Heart left ventricle (tissue), 16 donors: ENCODE measurements around the gene ASH1L. TPM values are rescaled to one million over a fixed set of nuclear protein-coding genes. Genes with fewer than 3 reads are reported as not detected.

Source experiments
- ATAC-seq, 4 donors: fragments of 200-7000 bp; cut with Tn5 transposase; one replicate each; pipeline ENCODE4 v1.9.1; 2020 to 2022; ENCODE audit warnings: moderate library complexity in 4 of 4, mild to moderate bottlenecking in 3 of 4, moderate number of reproducible peaks in 1 of 4
- DNase-seq, 5 donors: peaks; one replicate each; pipeline ENCODE4 v3.0.0-alpha.2; 2020
- H3K27ac ChIP-seq, 12 donors: fragments of 200-600 bp; sonication (generic) in 4 of 12; one replicate each; pipeline versions ENCODE4 v1.5.0 to v1.8.0; 2016 to 2022; ENCODE audit warnings: mild to moderate bottlenecking in 2 of 12
- H3K27me3 ChIP-seq, 9 donors: fragments of 200-600 bp; sonication (generic) in 2 of 9; one replicate each; pipeline versions ENCODE4 v1.5.1 to v1.8.0; 2016 to 2022; ENCODE audit warnings: mild to moderate bottlenecking in 3 of 9
- H3K36me3 ChIP-seq, 9 donors: fragments of 200-600 bp; sonication (generic) in 2 of 9; one replicate each; pipeline versions ENCODE4 v1.5.0 to v1.8.0; 2018 to 2022; ENCODE audit warnings: mild to moderate bottlenecking in 2 of 9
- H3K4me1 ChIP-seq, 12 donors: fragments of 200-600 bp; sonication (generic) in 4 of 12; one replicate each; pipeline versions ENCODE4 v1.5.0 to v1.8.0; 2016 to 2022; ENCODE audit warnings: mild to moderate bottlenecking in 3 of 12
- H3K4me3 ChIP-seq, 12 donors: fragments of 200-600 bp; sonication (generic) in 4 of 12; one replicate each; pipeline versions ENCODE4 v1.5.0 to v1.8.0; 2017 to 2022; ENCODE audit warnings: mild to moderate bottlenecking in 9 of 12, moderate library complexity in 4 of 12
- H3K9me3 ChIP-seq, 12 donors: fragments of 200-600 bp; sonication (generic) in 4 of 12; one replicate each; pipeline versions ENCODE4 v1.5.0 to v1.8.0; 2016 to 2022; ENCODE audit warnings: mild to moderate bottlenecking in 1 of 12
- POLR2A ChIP-seq, 2 donors: fragments of 450-650 bp; IDR thresholded peaks; one replicate each; pipeline ENCODE4 v1.6.1; 2017; ENCODE audit warnings: antibody characterized with exemption in 2 of 2, mild to moderate bottlenecking in 2 of 2, moderate library complexity in 2 of 2
- WGBS, 4 donors: extraction: QIAGEN DNeasy Blood & Tissue Kit in 2 of 4; methylation state at CpG; one replicate each; pipeline versions ENCODE4 v1.1.5 to v1.1.7; 2013 to 2018; 5-methylcytosine and 5-hydroxymethylcytosine counted together
- intact Hi-C, 10 donors: fragments of 100-400 bp; cut with DNase I; formaldehyde crosslinking; loops; one replicate each; pipeline versions ENCODE4 v1.11.1 to v1.14.2; 2022
- polyA plus RNA-seq, 2 donors: library from polyadenylated mRNA; stranded (reverse); fragments of 200-250 nt; gene quantifications; one replicate each; pipeline ENCODE4 v1.2.3, GENCODE V29; 2013
- total RNA-seq, 9 donors: library from RNA; depleted of rRNA in 2 of 9; stranded (reverse); fragments of >200 nt in 2 of 9; fragmentation: NEBNext Ultra II Directional in 3 of 9; extraction: Animal tissue kit (Norgen Biotek cat#: 25700) in 3 of 9; gene quantifications; one replicate each; pipeline versions ENCODE4 v1.1.0 to v1.2.4, GENCODE V29; 2016 to 2023
- TF ChIP-seq, protein P1 (sequence below), 12 donors: fragments of 200-600 bp; sonication (generic) in 4 of 12; IDR thresholded peaks; one replicate each; pipeline versions ENCODE4 v1.5.0 to v1.8.0; 2018 to 2022; ENCODE audit warnings: antibody characterized with exemption in 12 of 12, mild to moderate bottlenecking in 5 of 12
- donor health status: ischemic (EF 13 %, LVEDD 7.1; RV severe dilation, severe dysfunction).
- donor health status: healthy with polysubstance abuse.
- donor health status: DM: no; HTN: yes; CAD: no.
- donor health status: DM: no; HTN: no; CAD: no.
- donor health status: ischemic (EF 25% LVEDD 6.9; RV normal size, moderate dysfunction).
- donor health status: ischemic (EF 25% LVEDD 5.7; RV mildly dilated, moderate dysfunction).
- donor health status: healthy.
- donor health status: DM: yes; HTN: yes; CAD: no.
- donor health status: ischemic (EF 35%, LVEDD 5.7; RV mildly dilated, moderate dysfunction).
- donor health status: nonischemic (EF 11% LVEDD 7.7; RV severe dilation, severe dysfunction).
- donor health status: DM: yes; HTN: yes; CAD: no.
- donor health status: PGD.
- donor health status: ischemic (EF 29% LVEDD 5.4; RV normal size, mild dysfunction).
- donor health status: nonischemic (EF 23%, LVEDD 6.1; RV moderate dilation, normal function).

Gene ASH1L
- total and polyA plus RNA-seq, 11 donors: 9.3 to 56.0 (median 43.7) TPM

DNA sequence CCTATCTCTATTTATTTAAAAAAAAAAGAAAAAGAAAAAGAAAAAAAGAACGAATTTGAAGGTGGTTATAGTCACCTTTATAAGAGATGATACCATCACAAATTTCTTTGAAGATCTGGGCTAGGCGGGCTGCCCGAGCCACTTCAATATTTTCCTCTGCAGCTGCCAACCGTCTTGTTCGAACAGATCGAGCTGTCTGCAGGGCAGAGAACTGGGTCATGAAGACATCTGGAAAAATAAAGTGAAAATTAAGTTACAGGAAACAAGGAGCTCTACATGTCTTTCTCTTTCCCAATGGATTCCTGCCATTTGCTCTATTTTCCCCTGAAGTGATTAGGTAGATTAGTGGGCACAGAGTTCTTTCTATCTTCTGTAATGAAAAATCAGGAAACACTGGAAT, 210.0 kb downstream of the ASH1L start:
- no peaks in the 10 kb centered on the region for H3K27me3 ChIP-seq
- TF ChIP-seq, protein P1, sequence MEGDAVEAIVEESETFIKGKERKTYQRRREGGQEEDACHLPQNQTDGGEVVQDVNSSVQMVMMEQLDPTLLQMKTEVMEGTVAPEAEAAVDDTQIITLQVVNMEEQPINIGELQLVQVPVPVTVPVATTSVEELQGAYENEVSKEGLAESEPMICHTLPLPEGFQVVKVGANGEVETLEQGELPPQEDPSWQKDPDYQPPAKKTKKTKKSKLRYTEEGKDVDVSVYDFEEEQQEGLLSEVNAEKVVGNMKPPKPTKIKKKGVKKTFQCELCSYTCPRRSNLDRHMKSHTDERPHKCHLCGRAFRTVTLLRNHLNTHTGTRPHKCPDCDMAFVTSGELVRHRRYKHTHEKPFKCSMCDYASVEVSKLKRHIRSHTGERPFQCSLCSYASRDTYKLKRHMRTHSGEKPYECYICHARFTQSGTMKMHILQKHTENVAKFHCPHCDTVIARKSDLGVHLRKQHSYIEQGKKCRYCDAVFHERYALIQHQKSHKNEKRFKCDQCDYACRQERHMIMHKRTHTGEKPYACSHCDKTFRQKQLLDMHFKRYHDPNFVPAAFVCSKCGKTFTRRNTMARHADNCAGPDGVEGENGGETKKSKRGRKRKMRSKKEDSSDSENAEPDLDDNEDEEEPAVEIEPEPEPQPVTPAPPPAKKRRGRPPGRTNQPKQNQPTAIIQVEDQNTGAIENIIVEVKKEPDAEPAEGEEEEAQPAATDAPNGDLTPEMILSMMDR (IDR thresholded peaks at IDR 0.05): no peak
- no peak for TF ChIP-seq POLR2A (IDR thresholded peaks at IDR 0.05)
- H3K9me3 ChIP-seq: no peaks in the 10 kb centered on the region
- H3K4me1 ChIP-seq: no peaks in the 10 kb centered on the region
- WGBS, 4 donors: 88 to 91% (median 88%) methylated on average over 6 of the region's 6 CpGs
- H3K4me3 ChIP-seq: no peak overlapping the region
- peaks cover 0 to 98% (median 94%) of the 10 kb centered on the region in 9 donors for H3K36me3 ChIP-seq
- intact Hi-C loops: loop anchor here in 2 of 10 donors (10.0 kb wide), 2 partner anchors 132 to 322 kb away; no protein-coding TSS in a partner anchor
- ATAC-seq: no peak
- DNase-seq: no peak
- no peak overlapping the region for H3K27ac ChIP-seq

DNA sequence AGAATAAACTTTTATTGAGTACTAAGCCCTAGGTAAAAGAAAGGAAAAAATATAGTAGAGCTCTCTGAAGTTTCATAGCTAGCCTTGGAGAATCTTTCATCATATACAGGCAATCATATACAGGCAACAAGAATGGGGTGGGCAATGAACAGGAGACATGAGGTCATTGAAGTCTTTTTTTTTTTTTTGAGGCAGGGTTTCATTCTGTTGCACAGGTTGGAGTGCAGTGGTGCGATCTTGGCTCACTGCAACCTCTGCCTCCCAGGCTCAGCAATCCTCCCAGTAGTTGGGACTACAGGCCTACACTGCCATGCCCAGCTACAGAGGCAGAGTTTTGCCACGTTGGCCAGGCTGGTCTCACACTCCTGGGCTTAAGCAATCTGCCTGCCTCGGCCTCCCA, 219.8 kb downstream of the ASH1L start:
- no peaks in the 10 kb centered on the region for H3K9me3 ChIP-seq
- no peak overlapping the region for H3K4me3 ChIP-seq
- H3K36me3 ChIP-seq: peaks cover 0 to 100% (median 98%) of the 10 kb centered on the region in 9 donors
- no peak overlapping the region for H3K27ac ChIP-seq
- DNase-seq (no peak), ATAC-seq (no peak)
- WGBS, 4 donors: 89 to 93% (median 91%) methylated on average over 3 of the region's 3 CpGs
- H3K4me1 ChIP-seq: no peaks in the 10 kb centered on the region
- intact Hi-C loops: loop anchor here in 1 of 10 donors (10.0 kb wide), 1 partner anchor 252 kb away; no protein-coding TSS in a partner anchor
- no peaks in the 10 kb centered on the region for H3K27me3 ChIP-seq
- TF ChIP-seq, protein P1 (IDR thresholded peaks at IDR 0.05): no peak
- no peak for TF ChIP-seq POLR2A (IDR thresholded peaks at IDR 0.05)

DNA sequence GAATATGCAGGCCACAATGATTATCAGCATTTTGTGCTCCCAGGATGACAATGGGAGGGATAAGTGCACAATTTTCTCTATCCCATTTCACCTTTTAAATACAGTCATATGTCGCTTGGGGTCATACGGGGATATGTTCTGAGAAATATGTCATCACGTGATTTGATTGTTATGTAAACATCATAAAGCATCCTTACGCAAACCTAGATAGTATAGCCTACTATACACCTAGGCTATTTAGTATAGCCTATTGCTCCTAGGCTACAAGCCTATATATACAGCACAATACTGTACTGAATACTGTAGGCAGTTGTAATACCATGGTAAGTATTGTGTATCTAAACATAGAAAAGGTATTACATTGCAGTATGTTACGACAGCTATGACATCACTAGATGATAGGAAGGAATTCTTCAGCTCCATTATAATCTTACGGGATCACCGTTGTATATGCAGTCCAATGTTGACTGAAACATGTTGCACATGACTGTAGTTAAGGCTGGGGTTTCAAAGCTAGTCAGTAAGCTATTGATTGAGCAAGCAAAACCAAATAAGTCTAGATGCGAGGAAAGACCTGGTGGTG, 223.0 kb downstream of the ASH1L start:
- no peak overlapping the region for H3K4me3 ChIP-seq
- DNase-seq (no peak), ATAC-seq (no peak)
- no peak overlapping the region for H3K27ac ChIP-seq
- no peaks in the 10 kb centered on the region for H3K27me3 ChIP-seq
- WGBS, 4 donors: 88 to 92% (median 90%) methylated on average over 8 of the region's 8 CpGs
- peaks cover 3 to 100% (median 97%) of the 10 kb centered on the region in 9 donors for H3K36me3 ChIP-seq
- intact Hi-C loops: loop anchor here in 2 of 10 donors (10.0 kb wide), 2 partner anchors 165 to 255 kb away; no protein-coding TSS in a partner anchor
- TF ChIP-seq, protein P1 (IDR thresholded peaks at IDR 0.05): no peak
- TF ChIP-seq POLR2A (IDR thresholded peaks at IDR 0.05): no peak
- no peaks in the 10 kb centered on the region for H3K9me3 ChIP-seq
- no peaks in the 10 kb centered on the region for H3K4me1 ChIP-seq

DNA sequence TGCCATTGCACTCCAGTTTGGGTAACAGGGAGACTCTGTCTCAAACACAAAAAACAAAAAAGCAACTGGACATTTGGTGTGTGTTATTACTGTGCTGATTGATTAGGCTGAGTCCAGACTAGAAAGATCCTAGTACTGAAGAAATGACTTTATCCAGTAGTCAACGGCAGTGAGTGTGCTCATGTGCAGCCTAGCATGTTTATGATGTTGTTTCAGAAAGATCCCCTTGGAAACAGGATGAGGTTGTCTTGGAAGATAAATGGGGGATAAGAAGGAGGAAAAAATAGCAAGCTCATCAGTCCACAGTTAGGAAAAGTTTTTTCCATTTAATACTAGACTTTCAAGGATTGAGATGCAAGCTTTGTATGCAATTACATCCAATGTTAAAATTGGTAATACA, 227.6 kb downstream of the ASH1L start:
- intact Hi-C loops: loop anchor here in 1 of 10 donors (10.0 kb wide), 1 partner anchor 170 kb away; no protein-coding TSS in a partner anchor
- Histone ChIP-seq H3K27ac (no peak overlapping the region), H3K36me3 (peaks cover 3 to 91% (median 89%) of the 10 kb centered on the region in 9 donors)

More for the DNA sequence above, 227.6 kb downstream of the ASH1L start:
- H3K4me1 ChIP-seq: no peaks in the 10 kb centered on the region
- 58 to 71% (median 61%) methylated on average over 1 of the region's 1 CpG for WGBS, 4 donors
- TF ChIP-seq POLR2A (IDR thresholded peaks at IDR 0.05): no peak
- TF ChIP-seq, protein P1 (IDR thresholded peaks at IDR 0.05): no peak
- ATAC-seq (no peak), DNase-seq (no peak)
- no peaks in the 10 kb centered on the region for H3K9me3 ChIP-seq
- H3K4me3 ChIP-seq: no peak overlapping the region
- no peaks in the 10 kb centered on the region for H3K27me3 ChIP-seq
